NB4 (cell line): ENCODE data around the gene JAG2.

Experiments
- DNase-seq: peaks from one replicate; pipeline ENCODE4 v3.0.0; 2010; ENCODE audit warnings: low read depth
- H3K4me3 ChIP-seq: one replicate; pipeline ENCODE4 v1.5.1; 2011; ENCODE audit warnings: mild to moderate bottlenecking, low read depth, low read length, moderate library complexity
- CTCF ChIP-seq: IDR thresholded peaks from one replicate; pipeline ENCODE4 v1.5.1; 2012; ENCODE audit warnings: low read depth, low read length
- MAX ChIP-seq: IDR thresholded peaks from 2 replicates; pipeline ENCODE4 v1.6.1; 2011; ENCODE audit warnings: low read depth, low read length
- MYC ChIP-seq: IDR thresholded peaks from 2 replicates; pipeline ENCODE4 v1.6.1; 2011; ENCODE audit warnings: low read depth, low read length
- POLR2A ChIP-seq: IDR thresholded peaks from 2 replicates; pipeline ENCODE4 v1.6.1; 2011; ENCODE audit warnings: mild to moderate bottlenecking; ENCODE audit not compliant: insufficient read length; ENCODE audit errors: extremely low read depth

JAG2 gene

GRCh38 chr14:105123064-105123665, 45.4 kb downstream of the JAG2 start:
- H3K4me3 ChIP-seq = no peak overlapping the region
- TF ChIP-seq POLR2A = no peak
- no peak for TF ChIP-seq MAX
- no peak for TF ChIP-seq MYC
- TF ChIP-seq CTCF = no peak
- DNase-seq = no peak

- H3K4me3 ChIP-seq = no peak overlapping the region
- DNase-seq = no peak
- no peak for TF ChIP-seq POLR2A
- no peak for TF ChIP-seq MAX
- TF ChIP-seq CTCF = no peak
- TF ChIP-seq MYC = no peak
Measured at GRCh38 chr14:105120056-105120455, 48.5 kb downstream of the JAG2 start.

DNA sequence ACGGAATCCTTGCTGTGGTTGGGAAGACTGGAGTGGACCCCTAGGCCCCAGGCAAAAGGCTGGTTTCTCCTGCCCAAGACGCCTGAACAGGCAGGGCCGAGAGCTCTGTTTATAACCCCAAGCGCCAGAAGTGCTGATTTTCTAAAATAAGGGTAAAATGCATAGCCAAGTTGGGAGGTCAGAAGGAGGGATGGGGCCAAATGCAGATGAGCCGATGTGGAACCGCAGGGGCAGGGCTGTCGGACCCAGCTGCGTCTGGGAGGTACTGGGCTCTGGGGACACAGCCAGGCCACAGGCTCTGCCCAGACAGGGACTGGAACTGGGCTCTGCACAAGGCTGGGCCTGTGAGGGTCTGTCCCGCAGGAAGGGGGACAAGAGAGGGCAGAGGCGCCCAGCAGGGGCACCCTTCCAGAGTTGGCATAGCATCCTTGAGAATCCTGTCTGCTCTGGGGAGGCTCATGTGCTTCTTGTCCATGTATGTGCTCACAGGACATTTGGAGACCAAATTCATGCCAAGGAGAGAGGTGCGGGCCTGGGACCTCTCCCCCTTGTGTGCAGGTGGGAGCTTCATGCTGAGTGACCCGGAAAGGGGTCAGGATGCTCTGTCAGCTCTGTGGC, 49.1 kb downstream of the JAG2 start:
- no peak for DNase-seq
- H3K4me3 ChIP-seq = no peak overlapping the region
- no peak for TF ChIP-seq MYC
- TF ChIP-seq MAX = no peak
- no peak for TF ChIP-seq CTCF
- TF ChIP-seq POLR2A = no peak

GRCh38 chr14:105118646-105119407, 49.7 kb downstream of the JAG2 start:
- no peak for TF ChIP-seq MYC
- no peak for TF ChIP-seq CTCF
- TF ChIP-seq POLR2A = no peak
- TF ChIP-seq MAX = no peak
- DNase-seq = no peak
- H3K4me3 ChIP-seq = no peak overlapping the region

DNA sequence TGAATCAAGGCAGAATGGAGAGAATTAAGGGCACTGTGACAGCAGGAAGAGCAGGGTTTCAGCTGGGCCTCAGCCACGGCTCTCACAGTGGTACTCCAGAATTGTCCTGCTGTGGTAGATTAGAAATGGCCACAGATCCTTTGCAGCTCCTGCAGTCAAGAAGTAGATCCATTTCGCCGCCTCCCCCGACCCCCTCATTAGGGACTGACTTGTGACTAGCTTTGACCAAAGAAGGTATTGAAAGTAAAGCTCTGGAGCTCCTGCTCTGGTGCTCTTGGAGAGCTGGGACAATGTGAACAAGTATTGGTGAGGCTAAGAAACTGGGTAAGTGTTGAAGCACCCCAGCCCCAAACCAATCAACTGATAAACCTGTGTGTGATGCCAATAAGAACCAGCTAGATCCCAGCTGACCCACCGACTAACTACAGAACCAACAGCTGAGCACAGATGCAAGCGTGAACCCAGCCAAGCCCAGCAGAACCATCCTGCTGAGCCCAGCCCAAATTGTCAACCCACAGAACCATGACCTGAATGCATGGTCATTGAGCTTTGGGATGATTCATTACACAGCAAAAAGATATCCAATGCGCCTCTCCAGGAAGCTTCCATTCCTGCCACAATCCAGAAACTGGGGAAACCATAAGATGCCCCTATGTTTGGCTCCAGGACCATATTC, 50.7 kb downstream of the JAG2 start:
- no peak for DNase-seq
- H3K4me3 ChIP-seq = no peak overlapping the region
- TF ChIP-seq MYC = no peak

DNA sequence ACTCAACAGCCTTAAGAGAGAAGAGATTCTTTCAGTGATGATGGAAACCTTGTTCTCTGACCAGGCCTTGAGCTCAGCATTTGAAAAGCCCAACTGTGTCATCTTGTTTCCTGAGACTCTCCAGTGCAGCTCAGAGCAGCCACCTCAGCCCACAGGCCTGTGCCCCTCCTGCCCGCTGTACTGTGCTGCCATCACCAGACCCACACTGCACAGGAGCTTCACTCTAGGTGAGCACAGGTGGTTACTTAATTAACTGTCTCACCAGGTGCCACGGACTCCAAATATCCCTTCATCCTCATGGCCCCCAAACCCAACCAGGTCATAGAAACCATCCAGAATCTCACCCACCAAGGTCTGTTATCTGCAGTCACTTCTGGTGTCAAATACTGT, 51.3 kb downstream of the JAG2 start:
- no peak for DNase-seq
- TF ChIP-seq MAX (no peak), CTCF (no peak), POLR2A (no peak), MYC (no peak)
- no peak overlapping the region for H3K4me3 ChIP-seq
